Measurements from ENCODE around the gene LDLRAD3.

The LDLRAD3 gene

DNA sequence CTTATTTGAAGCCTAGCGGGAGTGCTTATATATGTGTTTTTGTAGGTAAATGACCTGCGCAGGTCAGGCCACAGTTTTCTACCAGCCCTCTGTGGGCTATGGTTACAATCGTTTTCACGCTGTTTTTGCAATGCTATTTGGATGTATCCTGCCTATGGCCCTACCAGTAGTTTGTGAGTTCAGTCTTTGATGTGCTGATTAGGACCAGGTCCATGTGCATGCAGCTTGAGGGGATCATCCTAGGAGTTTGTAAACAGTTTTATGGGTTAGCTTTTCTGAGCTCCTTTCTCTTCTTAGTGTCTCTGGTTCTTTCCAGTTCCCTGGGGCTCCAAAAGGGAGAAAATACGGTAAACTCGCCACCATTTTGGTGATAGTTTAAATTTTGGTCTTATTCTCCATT, 142.5 kb downstream of the LDLRAD3 start:
- no peak for DNase-seq

DNA sequence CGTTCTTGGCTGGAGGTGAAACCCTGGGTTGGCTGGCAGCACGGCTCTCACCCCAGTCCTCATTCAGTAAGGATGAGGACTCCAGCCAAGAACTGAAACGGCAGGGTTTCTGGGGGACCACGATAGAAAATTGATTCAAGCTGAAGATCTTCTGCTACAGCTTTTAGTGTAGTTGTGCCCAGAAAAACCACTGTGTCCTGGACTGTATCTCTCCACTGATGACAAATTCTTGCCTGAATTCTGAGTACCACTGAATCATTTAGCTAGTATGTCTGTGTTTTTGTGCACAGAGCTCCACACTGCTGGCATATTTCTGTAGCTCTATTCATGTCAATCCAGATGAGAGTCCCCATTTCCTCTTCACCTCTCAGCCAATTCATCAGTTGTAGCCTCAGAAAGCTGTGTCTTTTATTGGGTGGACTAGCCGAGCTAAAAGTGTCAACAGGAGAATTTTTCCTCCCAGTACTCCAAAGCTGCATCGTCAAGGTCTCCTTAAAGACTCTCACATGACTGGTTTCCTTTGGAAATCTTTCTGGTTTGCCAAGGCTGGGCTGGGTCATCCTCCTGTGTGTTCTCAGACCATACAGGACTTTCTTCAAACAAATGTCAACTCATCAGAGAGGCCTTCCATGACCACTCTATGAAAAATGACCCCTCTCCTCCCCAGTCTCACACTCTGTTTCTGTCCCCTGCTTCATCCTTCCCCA, 144.6 kb downstream of the LDLRAD3 start:
- DNase-seq: no peak

DNA sequence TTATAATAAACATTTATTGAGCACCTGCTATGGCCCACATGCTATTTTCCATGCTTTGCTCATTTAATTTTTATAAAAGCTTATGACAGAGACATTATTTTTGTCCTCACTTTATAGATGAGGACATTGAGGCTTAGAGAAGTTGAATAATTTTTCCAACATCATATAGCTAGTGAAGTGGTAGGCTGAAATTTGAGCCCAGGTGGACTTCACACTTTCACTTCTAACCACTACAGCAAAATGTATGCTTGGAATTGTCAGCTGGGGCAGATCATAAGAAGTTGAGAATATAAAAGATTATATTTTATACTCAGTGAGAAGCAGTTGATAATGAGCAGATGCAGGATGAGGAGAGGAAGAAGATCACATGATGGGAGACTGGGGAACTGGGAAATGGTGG, 146.1 kb downstream of the LDLRAD3 start:
- DNase-seq: no peak

DNA sequence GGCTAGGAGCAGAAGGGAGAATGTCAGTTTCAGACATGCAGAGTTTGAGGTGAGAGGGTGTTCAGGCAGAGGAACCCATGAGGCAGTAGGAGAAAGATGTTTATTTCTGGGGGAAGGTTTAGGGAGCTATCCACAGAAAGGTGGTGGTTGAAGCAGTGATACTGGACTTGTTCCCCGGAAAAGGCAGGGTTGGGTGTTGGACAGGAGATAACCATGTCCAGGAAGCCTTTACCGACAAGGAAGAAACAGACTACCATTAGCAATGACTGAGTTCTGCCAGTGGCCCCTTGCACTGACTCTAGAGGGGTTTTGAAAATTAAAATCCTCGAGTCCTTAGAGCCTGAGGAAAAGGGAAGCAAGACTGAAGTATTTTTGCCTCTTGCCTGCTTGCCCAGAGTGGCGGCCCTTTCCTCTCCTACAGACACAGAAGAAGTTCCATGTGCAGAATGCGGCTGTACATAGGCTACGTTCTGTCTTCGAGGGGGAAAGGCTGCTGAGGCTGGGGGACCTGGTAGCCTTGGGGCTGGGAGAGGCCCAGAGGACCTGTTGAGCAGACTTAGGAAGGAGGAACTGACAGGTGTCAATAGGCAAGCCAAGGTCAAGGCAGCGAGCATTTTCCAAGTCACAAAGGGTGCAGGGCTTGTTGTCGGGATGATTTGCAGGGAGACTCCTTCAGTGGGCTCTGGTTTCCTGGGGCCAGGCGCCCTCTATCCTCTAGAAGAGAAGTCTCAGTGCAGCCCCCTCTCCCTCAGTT, 146.7 kb downstream of the LDLRAD3 start:
- peak; percentile 41 to 48 for DNase-seq

DNA sequence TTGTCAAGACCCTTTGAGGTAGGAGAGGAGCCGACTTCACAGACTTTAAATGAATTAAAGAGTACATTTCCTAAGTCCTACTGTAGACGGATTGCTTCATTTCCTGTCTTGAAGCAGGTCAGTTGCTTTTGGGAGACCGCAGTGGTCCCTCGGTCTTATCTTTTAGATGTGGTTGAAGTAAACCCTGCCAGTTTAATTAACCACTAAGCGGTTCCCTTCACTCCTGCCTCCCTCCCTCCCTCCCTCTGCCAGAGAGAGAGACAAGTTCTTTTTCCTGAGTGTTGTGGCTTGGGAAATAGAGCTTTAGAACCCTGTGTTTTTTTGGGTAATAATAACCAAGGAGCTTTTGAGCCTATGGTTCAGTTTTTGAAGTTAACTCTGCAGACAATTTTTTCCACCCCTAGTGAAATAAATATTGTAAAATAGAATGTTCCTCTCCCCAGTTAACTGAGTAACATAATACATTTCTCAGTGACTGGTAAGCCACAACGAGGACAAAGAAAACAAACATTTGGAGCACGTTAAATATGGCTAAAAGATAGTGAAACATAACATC, 147.5 kb downstream of the LDLRAD3 start:
- DNase-seq: peak; percentile 75 to 92

DNA sequence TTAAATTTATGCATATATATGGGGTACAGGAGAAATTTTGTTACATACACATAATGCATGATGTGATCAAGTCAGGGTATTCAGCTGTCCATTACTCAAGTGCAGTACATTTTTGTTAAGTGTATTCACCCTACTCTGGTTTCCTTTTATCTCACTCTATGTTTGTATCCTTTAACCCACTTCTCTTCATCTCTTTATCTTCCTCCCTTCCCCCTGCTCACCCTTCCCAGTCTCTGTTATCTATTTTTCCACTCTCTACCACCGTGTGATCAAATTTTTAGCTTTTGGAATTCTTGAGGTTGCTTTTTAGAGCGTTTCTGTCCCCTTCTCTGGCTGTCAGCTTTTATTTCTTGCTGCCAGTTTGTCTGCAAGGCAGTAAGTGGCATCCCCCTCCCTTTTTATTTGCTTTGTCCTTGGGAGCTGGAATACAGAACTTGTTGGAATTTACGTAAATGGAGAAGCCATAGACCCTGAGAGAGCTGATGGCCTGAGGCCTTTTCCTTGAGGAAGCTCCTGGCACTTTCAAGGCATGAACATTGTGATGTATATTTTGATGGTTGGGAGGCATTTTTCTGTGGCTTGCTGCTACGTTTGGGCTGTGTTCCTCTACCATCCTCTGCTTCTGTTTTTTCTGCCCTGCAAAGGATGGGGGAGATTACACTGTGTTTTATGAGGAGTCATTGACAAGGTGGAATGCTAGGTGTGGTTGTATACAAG, 148.6 kb downstream of the LDLRAD3 start:
- no peak for DNase-seq

DNA sequence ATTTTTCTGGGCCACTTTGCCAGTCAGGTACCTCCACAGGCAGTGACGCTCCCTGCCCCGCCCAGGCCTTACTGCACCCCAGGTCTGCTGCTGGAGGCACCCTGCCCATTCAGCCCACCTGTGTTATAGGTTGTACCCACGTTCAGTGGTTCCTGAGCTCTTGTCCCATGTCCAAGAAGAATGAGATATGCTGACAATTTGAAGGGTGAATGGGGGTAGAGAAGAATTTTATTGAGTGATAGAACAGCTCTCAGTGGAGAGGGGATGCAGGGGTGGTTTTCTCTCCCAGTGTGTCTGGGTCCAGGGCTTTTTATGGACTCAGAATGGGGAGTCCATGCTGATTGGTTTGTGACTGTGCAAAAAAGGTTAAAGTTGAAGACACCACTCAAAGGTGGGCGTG, 149.7 kb downstream of the LDLRAD3 start:
- no peak for DNase-seq

DNA sequence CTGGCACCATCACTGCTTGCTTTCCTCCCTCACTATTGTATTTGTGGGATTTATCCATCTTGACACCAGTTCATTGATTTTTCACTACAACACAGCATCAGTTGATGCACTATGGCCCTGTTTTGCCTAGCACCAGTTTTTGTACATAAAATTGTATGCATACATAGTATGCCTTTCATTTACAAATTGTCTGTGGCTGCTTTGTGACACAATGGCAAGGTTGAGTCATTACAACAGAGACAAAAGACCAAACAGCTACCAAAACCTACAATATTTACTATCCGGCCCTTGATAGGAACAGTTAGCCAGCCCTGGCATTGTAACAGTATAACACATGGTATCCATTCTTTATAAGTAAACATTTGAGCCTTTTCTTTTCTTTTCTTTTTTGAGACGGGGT, 150.3 kb downstream of the LDLRAD3 start:
- no peak for DNase-seq

DNA sequence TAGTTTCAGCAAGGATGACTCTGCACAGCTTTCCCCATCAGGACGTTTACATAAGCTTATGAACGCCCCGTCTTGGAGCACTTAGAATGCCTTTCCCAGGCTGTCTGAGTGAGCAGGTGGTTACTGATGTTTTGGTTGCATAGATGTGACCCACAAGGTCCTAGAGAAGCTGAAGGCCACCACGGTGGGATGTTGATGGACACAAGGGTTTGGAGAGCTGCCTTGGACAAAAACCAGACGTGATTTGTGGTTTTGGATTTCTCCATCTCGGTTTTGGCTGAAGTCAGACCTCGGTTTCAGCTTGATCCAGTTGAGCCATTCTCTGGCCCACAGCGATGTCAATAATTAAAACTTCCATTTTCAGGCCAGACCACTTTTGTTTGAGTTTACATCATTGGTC, 151.9 kb downstream of the LDLRAD3 start:
- DNase-seq: no peak

DNA sequence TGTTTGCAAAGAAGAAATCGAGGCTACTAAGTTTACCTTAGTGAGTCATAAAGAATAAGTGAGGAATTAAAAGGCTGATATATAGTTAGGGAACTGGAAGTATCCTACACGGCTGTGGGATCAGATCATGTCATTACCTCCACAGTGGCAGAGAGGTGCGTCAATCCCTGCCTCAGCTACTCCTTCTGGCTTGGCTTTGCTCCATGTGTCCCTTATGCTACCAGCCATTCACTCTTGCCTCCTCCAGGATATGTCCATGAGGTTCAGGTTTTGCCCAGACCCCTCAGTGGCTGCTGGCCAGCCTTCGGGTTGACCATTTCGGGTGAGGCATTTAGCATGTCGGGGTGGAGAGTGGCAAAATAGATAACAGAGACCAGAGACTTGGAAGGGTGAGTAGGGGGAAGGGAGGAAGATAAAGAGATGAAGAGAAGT, 153.4 kb downstream of the LDLRAD3 start:
- DNase-seq: no peak

DNA sequence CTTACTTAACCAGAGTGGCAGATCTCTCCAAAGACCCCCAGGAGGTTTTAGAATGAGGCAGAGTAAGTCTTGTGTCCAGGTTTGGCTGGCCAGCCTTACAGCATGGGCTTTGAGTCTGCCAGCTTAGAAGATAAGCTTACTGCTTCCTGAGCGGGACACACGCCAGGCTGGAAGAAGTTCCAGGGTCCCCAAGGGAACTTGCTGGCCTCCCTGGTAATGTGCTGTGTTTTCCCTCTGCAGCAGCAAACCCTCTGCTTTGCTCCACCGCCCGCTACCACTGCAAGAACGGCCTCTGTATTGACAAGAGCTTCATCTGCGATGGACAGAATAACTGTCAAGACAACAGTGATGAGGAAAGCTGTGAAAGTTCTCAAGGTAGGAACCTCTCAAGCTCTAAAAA, 154.2 kb downstream of the LDLRAD3 start:
- DNase-seq: no peak

DNA sequence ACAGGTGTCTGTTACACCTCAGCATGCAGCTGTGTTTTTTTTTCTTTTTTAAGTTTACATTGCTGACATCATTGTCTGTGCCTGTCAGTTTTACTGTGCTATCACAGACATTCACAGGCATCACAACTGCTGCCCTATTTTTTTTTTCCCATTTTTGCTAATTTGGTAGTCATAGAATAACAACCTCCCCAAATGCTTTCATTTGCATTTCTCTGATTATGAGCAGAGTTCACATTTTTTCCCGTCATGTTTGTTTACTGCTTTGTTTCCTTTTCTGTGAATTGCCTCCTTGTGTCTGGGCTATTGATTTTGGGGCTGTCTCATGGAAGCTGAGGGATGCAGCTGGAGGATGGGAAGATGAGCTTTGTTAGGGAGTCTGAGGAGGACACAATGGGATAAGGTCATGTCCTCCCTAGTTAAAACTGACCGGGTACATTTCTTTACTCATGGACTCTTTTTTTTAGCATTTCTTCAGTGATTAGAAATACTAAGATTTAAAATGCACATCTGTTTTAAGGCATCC, 155.1 kb downstream of the LDLRAD3 start:
- DNase-seq: no peak

DNA sequence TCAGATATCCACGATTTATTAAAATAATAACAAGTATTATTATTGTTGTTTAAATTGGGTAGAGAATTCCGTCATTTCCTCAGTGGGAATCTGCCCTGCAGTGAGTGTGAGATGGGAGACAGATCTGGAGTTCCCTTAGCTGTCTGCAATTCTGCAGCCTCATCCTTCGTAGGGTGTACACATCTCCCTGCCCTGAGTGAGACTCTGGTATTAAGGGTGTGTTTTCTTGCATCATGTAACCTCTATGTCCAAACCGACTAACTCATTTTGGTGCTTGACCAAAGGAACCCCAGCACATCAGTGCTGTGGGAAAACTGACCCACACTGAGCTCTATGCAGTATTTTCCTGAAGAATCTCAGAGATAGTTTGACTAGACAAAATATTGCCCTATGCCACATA, 157.6 kb downstream of the LDLRAD3 start:
- DNase-seq: no peak

DNA sequence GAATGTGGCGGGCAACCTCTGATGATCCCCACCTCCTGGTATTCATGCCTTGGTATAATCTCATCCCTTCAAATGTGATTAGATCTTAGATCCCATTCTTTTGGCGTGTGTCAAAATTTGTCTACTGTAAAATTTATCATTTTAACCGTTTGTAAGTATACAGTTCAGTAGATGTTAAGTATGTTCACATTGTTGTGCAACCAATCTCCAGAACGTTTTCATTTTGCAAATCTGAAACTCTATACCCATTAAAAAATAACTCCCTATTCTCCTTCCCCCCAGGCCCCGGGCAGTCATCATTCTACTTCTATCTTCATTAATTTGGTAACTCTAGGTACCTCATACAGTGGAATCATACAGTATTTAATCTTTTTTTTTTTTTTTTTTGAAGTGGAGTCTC, 159.0 kb downstream of the LDLRAD3 start:
- DNase-seq: no peak

DNA sequence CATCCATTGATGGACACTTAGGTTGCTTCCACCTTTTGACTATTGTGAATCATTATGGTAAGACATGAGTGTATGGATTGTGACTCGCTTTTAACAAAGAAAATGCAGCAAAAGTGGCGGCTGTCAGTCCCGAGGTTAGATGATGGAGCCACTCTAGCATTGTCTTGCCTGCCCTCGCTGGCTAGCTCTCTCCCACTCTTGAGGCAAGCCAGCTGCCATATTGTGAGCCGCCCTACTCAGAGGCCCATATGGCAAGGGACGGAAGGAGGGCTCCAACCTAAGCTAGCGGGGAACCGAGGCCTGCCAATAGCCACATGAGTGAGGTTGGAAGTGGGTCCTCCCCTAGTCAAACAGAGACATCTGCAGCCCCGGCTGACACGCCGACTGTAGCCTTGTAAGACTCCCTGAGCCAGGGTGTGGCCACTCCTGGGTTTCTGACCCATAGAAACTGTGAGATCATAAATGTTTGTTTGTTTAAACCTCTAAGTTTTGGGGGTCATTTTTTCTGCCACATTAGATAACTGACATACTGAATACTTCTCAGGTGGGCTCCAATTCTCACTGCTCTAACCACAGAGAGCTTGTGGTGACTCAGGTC, 160.2 kb downstream of the LDLRAD3 start:
- no peak for DNase-seq

DNA sequence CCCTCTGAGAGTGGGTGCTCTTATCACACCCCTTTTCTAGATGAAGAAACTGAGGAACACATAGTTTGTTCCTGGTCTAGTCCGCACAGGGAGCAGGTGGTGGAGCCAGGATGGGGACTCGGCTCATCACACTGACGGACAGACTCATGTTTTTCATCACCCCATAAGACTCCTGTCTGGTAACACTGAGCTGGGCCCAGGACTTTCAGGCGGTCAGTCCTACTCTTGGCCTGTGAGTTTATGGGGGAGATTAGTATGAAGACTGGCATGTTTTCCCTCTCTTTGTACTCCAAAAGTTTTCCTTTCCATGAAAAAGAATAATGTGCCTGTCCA, 160.8 kb downstream of the LDLRAD3 start:
- DNase-seq: no peak

DNA sequence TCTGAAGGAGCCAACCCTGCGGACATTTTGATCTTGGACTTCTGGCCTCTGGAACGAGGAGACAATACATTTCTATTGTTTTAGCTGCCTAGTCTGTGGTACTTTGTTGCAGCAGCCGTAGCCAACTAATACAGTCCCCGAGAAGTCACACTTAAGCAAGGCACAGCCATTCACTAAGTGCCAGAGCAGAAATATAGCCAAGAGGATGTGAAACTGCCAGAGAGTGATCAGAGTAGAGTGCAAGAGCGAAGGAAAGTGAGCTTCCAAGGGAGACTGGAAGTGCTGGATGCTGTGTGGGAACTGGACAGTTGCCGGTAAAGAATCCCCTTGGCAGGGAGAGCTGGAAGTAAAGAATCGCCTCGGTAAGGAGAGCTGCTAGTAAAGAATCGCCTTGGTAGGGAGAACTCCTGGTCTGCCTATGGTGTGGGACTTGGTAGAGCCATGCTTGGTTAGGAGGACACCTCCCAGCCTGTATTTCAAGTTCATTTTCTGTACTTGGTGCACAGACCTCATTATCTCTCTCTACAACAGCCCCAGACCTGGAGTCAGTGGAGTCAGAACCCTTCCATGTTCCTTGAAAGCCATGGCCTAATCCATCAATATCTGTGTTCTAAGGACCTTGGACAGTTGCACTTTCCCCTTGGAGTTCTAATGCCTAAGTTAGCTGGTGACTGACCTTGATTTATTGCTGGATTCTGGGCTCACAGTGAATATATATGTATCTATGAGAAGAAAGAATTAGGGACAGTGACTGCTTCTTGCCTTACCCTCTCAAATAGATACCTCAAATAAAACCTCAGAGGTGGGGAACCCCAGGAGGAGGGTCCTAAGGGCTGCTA, 162.1 kb downstream of the LDLRAD3 start:
- no peak for DNase-seq

DNA sequence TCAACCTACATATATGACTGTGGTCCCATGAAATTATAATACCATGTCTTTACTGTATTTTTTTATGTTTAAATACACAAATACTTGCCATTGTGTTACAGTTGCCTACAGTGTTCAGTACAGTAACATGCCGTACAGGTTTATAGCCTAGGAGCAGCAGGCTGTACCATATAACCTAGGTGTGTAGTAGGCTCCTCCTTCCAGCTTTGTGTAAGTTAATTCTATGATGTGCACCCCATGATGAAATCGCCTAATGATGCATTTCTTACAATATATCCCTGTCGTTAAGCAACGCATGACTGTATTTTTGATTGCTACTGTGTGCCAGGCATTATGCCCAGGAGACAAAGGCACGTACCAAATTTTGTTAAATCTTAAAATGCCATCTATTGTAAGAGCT, 163.7 kb downstream of the LDLRAD3 start:
- no peak for DNase-seq

DNA sequence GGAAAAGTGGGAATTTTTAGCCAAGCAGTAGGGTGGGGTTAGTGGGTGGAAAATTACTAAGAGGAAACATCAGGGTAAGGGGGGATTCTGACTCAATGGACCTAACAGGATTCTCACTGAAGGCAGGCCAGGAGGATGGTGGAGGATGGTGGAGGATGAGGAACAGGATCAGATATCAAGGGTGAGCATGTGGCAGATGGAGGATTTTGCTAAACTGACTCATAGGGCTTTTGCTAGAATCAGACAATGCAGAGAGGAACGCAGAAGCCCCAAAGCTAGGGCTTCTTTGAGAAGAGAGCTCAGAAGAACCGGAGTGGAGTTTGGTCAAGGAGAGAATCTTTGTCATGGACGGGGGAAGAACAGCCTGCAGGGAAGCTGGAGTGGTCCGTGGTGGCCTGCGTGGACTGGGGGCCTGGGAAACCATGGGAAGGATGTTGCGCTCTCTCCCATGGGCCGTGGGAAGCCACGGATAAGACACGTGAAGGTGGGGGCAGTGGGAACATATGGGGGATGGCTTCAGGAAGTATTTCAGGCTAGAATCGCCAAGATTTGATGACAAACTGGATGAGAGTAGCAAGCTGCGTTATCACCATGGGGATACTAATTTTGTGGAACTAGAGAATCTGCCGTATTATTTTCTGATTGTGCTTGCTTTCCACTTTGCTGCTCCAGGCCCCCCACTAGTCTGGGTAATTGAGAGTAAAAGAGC, 165.2 kb downstream of the LDLRAD3 start:
- DNase-seq: no peak

DNA sequence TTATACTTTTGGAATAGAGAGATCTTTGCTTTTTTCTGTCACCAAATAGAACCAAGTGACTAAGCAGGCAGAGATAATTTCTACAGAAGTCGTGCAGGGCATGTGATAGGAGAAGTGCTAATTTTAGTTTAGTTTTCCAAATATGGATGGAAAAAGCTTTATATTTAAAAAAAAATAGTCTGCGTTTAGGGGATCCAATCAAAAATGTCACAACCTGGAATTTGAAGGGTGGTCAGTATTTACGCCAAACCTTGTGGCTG, 165.7 kb downstream of the LDLRAD3 start:
- DNase-seq: no peak

DNA sequence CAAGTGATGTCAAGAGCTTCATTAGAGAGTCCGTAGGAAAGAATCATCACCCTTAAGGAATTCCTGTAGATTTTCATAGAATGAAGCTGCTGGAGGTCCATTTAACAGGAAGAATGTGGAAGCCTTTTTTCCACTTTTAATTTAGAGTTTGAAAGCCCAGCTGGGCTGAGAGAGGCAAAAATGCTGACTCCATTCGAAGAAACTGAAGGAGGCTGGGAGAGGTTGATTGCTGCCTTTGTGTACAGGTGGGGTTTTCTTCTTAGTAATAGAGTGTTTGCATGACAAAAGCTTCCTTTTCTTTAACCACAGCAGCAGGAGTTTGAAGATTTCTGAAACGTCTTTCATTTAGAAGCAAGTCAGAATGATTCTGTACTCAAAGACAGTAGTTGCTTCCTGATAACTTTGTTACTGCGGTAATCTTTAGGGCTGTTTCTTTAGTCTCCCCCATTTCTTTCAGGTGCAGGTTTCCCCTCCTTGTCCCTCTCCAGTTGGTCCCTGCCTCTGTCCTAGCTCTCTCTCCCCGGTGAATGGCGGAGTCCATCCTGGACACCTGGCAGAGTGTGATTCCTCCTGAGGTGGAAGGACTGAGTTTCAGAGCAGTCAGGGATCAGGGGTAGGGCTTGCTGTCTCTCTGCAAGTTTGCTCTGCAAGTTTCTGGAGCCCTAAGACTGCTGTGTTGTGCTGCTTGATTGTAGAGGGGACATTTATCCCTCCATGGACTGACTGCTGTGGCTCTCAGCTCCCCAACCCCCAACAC, 166.2 kb downstream of the LDLRAD3 start:
- DNase-seq: no peak

Measured in Kasumi-1 (cell line).